ENCODE measurements around the gene PPP1R9A. TPM values are rescaled to one million over a fixed set of nuclear protein-coding genes. Genes with fewer than 3 reads are reported as not detected.

PPP1R9A gene
- total RNA-seq, 1 experiment from 2014 or later = 13.5 TPM

DNA sequence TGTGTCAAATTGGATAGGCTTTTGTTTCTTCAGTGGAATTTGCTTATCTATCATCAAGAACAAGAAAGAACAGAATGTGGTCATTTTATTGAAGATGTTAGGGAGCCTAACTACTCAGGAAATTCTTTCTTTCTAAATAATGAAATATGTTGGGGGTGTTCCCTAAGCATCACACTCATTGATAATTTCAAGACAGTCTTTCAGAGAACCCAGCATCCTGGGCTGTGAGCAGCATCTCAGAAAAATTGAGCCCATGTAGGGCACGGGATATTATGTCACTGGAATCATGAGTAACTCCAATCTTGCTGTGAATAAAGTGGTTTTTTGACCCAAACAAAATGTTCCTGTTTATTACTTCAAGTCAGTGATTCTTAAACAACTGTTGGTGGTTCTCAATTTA, 389.6 kb downstream of the PPP1R9A start (continued):
- TF ChIP-seq, protein P1, sequence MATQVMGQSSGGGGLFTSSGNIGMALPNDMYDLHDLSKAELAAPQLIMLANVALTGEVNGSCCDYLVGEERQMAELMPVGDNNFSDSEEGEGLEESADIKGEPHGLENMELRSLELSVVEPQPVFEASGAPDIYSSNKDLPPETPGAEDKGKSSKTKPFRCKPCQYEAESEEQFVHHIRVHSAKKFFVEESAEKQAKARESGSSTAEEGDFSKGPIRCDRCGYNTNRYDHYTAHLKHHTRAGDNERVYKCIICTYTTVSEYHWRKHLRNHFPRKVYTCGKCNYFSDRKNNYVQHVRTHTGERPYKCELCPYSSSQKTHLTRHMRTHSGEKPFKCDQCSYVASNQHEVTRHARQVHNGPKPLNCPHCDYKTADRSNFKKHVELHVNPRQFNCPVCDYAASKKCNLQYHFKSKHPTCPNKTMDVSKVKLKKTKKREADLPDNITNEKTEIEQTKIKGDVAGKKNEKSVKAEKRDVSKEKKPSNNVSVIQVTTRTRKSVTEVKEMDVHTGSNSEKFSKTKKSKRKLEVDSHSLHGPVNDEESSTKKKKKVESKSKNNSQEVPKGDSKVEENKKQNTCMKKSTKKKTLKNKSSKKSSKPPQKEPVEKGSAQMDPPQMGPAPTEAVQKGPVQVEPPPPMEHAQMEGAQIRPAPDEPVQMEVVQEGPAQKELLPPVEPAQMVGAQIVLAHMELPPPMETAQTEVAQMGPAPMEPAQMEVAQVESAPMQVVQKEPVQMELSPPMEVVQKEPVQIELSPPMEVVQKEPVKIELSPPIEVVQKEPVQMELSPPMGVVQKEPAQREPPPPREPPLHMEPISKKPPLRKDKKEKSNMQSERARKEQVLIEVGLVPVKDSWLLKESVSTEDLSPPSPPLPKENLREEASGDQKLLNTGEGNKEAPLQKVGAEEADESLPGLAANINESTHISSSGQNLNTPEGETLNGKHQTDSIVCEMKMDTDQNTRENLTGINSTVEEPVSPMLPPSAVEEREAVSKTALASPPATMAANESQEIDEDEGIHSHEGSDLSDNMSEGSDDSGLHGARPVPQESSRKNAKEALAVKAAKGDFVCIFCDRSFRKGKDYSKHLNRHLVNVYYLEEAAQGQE (IDR thresholded peaks at IDR 0.05; ENCODE audit: low read depth) = no peak

DNA sequence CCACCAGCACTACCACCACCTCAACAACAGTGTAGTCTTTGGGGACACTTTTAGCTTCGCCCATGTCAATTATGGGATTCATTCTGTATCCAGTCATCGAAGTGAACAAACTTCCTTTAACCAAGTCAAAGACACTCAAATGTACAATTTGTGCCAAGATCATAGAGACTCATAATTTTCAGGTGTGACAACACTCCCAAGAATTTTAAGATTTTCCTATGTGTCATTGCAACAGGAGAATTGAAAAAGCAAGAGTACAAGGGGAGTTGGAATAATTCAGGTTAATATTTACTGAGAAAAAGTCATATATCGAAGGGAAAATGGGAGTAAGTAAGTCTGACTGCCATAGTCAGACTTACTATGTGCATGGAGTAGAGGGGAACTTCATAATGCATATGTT, 390.7 kb downstream of the PPP1R9A start:
- no TSS peak for BruUV-seq (replicated peaks)
- ATAC-seq = no peak
- no peaks in the 10 kb centered on the region for H3K36me3 ChIP-seq (ENCODE audit: control insufficient read depth in 1 of 2, insufficient read depth in 2 of 2, low read length in 2 of 2)
- TF ChIP-seq POLR2A (IDR thresholded peaks at IDR 0.05; ENCODE audit: borderline replicate concordance, extremely low read depth, insufficient read depth, insufficient read length) = no peak
- TF ChIP-seq RAD21 (IDR thresholded peaks at IDR 0.05; ENCODE audit: low read depth) = no peak
- no peak for TF ChIP-seq FOSL1 (IDR thresholded peaks at IDR 0.05; ENCODE audit: low read depth)
- TF ChIP-seq JUND (IDR thresholded peaks at IDR 0.05) = no peak
- TF ChIP-seq ZFX (IDR thresholded peaks at IDR 0.05) = no peak
- no peak for TF ChIP-seq CBX3 (IDR thresholded peaks at IDR 0.05; ENCODE audit: low read depth)
- no peak for TF ChIP-seq CEBPB (IDR thresholded peaks at IDR 0.05; ENCODE audit: low read depth)
- no peak for TF ChIP-seq SIN3A (IDR thresholded peaks at IDR 0.05; ENCODE audit: low read depth)
- no peak for TF ChIP-seq SRF (IDR thresholded peaks at IDR 0.05; ENCODE audit: low read depth)
- TF ChIP-seq, protein P2, sequence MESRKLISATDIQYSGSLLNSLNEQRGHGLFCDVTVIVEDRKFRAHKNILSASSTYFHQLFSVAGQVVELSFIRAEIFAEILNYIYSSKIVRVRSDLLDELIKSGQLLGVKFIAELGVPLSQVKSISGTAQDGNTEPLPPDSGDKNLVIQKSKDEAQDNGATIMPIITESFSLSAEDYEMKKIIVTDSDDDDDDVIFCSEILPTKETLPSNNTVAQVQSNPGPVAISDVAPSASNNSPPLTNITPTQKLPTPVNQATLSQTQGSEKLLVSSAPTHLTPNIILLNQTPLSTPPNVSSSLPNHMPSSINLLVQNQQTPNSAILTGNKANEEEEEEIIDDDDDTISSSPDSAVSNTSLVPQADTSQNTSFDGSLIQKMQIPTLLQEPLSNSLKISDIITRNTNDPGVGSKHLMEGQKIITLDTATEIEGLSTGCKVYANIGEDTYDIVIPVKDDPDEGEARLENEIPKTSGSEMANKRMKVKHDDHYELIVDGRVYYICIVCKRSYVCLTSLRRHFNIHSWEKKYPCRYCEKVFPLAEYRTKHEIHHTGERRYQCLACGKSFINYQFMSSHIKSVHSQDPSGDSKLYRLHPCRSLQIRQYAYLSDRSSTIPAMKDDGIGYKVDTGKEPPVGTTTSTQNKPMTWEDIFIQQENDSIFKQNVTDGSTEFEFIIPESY (IDR thresholded peaks at IDR 0.05; ENCODE audit: extremely low read depth, insufficient replicate concordance, low read length) = no peak
- no peak for TF ChIP-seq CTCF (IDR thresholded peaks at IDR 0.05 in 2 of 3, conservative IDR thresholded peaks at IDR 0.05 in 1 of 3; ENCODE audit: borderline replicate concordance in 1 of 3, insufficient read depth in 1 of 3, low read depth in 2 of 3, low read length in 2 of 3)
- no peak for TF ChIP-seq POLR2AphosphoS5 (IDR thresholded peaks at IDR 0.05; ENCODE audit: low read depth, low read length)
- TF ChIP-seq EZH2 (IDR thresholded peaks at IDR 0.05) = no peak
- TF ChIP-seq ZNF274 (IDR thresholded peaks at IDR 0.05; ENCODE audit: low read depth, low read length) = no peak
- no peak for TF ChIP-seq EGR1 (IDR thresholded peaks at IDR 0.05; ENCODE audit: low read depth)
- no peak for TF ChIP-seq EZH2phosphoT487 (IDR thresholded peaks at IDR 0.05; ENCODE audit: borderline replicate concordance)
- no peak for TF ChIP-seq SP1 (IDR thresholded peaks at IDR 0.05; ENCODE audit: low read depth)
- no peak for TF ChIP-seq TCF7L2 (IDR thresholded peaks at IDR 0.05; ENCODE audit: borderline replicate concordance, extremely low read depth, insufficient read depth, insufficient read length)
- no peak for TF ChIP-seq ELF1 (IDR thresholded peaks at IDR 0.05; ENCODE audit: borderline replicate concordance, low read depth)
- H2AFZ ChIP-seq (ENCODE audit: low read depth, low read length, poor library complexity, severe bottlenecking) = no peak overlapping the region
- intact Hi-C loops (cut with micrococcal nuclease) = no loop called here
- H3K9ac ChIP-seq (ENCODE audit: low read length) = no peak overlapping the region
- H3K4me1 ChIP-seq (ENCODE audit: control insufficient read depth in 1 of 2, insufficient read depth in 2 of 2, low read length in 2 of 2) = no peaks in the 10 kb centered on the region
- CTCF ChIA-PET = no interaction called here
- RAD21 ChIA-PET (ENCODE audit: low non-redundant PET in 1 of 2, low total read pairs in 2 of 2, uncharacterized antibody in 2 of 2, unreplicated experiment in 2 of 2) = no interaction called here
- no peaks in the 10 kb centered on the region for H3K9me3 ChIP-seq (ENCODE audit: control insufficient read depth in 1 of 2, insufficient read depth in 1 of 2, low read depth in 1 of 2, low read length in 2 of 2)
- no peak for DNase-seq (ENCODE audit: low read depth, low spot score)
- H3K27ac ChIP-seq (ENCODE audit: low read depth, low read length) = no peak overlapping the region
- H4K20me1 ChIP-seq (ENCODE audit: insufficient read depth) = no peaks in the 10 kb centered on the region
- POLR2A ChIA-PET = no interaction called here
- H3K9me2 ChIP-seq (ENCODE audit: insufficient read depth) = no peaks in the 10 kb centered on the region
- no peaks in the 10 kb centered on the region for H3K79me2 ChIP-seq (ENCODE audit: insufficient read depth, low read length)
- no peak overlapping the region for H3K4me2 ChIP-seq (ENCODE audit: low read length)
- no peak overlapping the region for H3K4me3 ChIP-seq (replicated peaks in 1 of 2; ENCODE audit: low read depth in 1 of 2, low read length in 2 of 2)
- H3K27me3 ChIP-seq (ENCODE audit: insufficient read depth, low read length) = no peaks in the 10 kb centered on the region
